Activated T-helper 2 cell treated with anti-CD3 and anti-CD28 coated beads, Interferon-gamma antibody, Interleukin-2, Interleukin-4, amounts not matched to agents 10 μg/mL and 5 μg/mL and 100 μg/mL, durations not matched to agents 14 hours and 24 hours and 36 hours (primary cell): Measurements from ENCODE around the gene POLD1. TPM values are rescaled to one million over a fixed set of nuclear protein-coding genes. Genes with fewer than 3 reads are reported as not detected.

Source experiments
- DNase-seq: peaks from one replicate; pipeline ENCODE4 v3.0.0; 2021; ENCODE audit warnings: low spot score
- H3K27ac Mint-ChIP-seq: one replicate; pipeline ENCODE4 v1.8.0; 2021; ENCODE audit warnings: mixed read lengths
- H3K27me3 Mint-ChIP-seq: one replicate; pipeline ENCODE4 v1.8.0; 2021; ENCODE audit warnings: low read depth, mixed read lengths
- H3K36me3 Mint-ChIP-seq: one replicate; pipeline ENCODE4 v1.8.0; 2021; ENCODE audit warnings: low read depth, mixed read lengths
- H3K4me1 Mint-ChIP-seq: one replicate; pipeline ENCODE4 v1.8.0; 2021; ENCODE audit warnings: low read depth, mixed read lengths
- H3K4me3 Mint-ChIP-seq: one replicate; pipeline ENCODE4 v1.8.0; 2021; ENCODE audit warnings: low read depth, mild to moderate bottlenecking, moderate library complexity, mixed read lengths
- H3K9me3 Mint-ChIP-seq: one replicate; pipeline ENCODE4 v1.8.0; 2021; ENCODE audit warnings: mixed read lengths
- intact Hi-C: fragments of 100-400 bp; cut with micrococcal nuclease; formaldehyde crosslinking; loops from one replicate; pipeline ENCODE4 v1.15.1; 2023
- total RNA-seq: library from RNA; stranded (reverse); gene quantifications from 2 replicates; pipeline ENCODE4 v1.2.3, GENCODE V29; 2022

Gene POLD1
- total RNA-seq, 1 donor from 2014 or later, result 153 TPM

GRCh38 chr19:50419022-50419579, 35.0 kb downstream of the POLD1 start:
- Mint-ChIP-seq H3K9me3 (no peaks in the 10 kb centered on the region), H3K27ac (no peak overlapping the region), H3K4me3 (no peak overlapping the region)

DNA sequence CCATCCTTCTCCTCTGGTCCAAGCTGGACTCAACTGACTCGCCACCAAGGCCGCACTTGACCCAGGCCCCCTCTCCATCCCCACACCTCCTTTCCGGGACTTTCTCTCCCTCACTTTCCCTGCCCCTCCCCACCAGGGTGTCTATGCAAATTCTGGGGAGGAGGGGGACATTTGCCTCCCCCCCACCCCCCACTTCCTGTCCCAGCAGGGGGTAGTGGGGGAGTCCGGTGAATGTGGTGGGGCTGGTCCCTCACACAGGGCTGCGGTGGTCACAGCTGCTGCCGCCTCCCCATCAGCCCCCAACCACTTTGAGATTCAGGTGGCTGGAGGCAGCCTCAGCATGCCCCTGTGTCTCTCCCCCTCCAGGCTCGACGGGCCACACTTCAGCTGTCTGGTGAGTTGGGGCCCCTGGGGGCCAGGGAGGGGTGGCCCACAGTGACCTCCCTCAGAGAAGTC, 35.5 kb downstream of the POLD1 start:
- H3K27ac Mint-ChIP-seq, result no peak overlapping the region
- peaks cover 8% of the 10 kb centered on the region for H3K36me3 Mint-ChIP-seq
- H3K4me3 Mint-ChIP-seq, result no peak overlapping the region
- H3K27me3 Mint-ChIP-seq, result peaks cover 10% of the 10 kb centered on the region
- H3K9me3 Mint-ChIP-seq, result no peaks in the 10 kb centered on the region
- peaks cover 10% of the 10 kb centered on the region for H3K4me1 Mint-ChIP-seq
- DNase-seq, result no peak
- intact Hi-C loops, result no loop called here

More at GRCh38 chr19:50419022-50419579, 35.0 kb downstream of the POLD1 start:
- DNase-seq, result no peak
- H3K4me1 Mint-ChIP-seq, result peaks cover 10% of the 10 kb centered on the region
- intact Hi-C loops, result no loop called here
- H3K27me3 Mint-ChIP-seq, result peaks cover 10% of the 10 kb centered on the region
- peaks cover 11% of the 10 kb centered on the region for H3K36me3 Mint-ChIP-seq

DNA sequence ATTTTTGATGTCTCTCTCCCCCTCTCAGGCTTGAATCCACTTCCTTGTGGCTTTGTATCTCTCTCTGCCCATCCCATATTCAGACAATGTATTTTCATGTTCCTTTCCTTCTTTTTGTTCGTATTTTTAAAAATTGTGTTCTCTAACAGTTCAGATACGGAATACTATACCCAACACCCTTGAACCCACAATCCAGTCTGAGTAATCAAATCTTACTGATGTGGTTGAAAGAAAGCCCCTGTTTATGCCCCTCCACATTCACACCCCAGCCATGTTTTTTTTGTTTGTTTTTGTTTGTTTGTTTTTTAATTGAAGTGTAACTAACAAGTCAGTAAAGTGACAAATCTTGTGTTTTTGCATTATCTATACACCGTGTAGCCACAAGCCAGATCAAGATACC, 36.0 kb downstream of the POLD1 start:
- Mint-ChIP-seq H3K9me3 (no peaks in the 10 kb centered on the region), H3K36me3 (peaks cover 6% of the 10 kb centered on the region), H3K4me3 (no peak overlapping the region), H3K27me3 (peaks cover 10% of the 10 kb centered on the region), H3K4me1 (peaks cover 10% of the 10 kb centered on the region), H3K27ac (no peak overlapping the region)
- intact Hi-C loops, result no loop called here
- no peak for DNase-seq

DNA sequence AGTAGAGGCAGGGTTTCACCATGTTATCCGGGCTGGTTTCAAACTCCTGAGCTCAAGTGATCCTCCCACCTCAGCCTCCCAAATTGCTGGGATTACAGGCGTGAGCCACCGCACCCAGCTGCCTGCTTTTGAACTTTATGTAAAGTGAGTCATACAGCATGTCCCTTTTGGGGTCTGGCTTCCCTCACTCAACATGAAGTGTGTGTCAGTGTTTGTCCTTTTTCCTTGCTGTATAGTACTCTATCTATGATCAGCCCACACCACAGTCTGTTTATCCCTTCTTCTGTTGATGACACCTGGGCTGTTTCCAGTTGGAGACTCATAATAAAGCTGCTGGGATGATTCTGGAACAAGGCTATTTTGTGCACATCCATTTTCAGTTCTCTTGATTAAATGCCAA, 36.7 kb downstream of the POLD1 start:
- no peak overlapping the region for H3K4me3 Mint-ChIP-seq
- peaks cover 10% of the 10 kb centered on the region for H3K4me1 Mint-ChIP-seq
- no peak for DNase-seq
- no peak overlapping the region for H3K27ac Mint-ChIP-seq
- intact Hi-C loops, result no loop called here
- no peaks in the 10 kb centered on the region for H3K9me3 Mint-ChIP-seq
- peaks cover 6% of the 10 kb centered on the region for H3K36me3 Mint-ChIP-seq
- peaks cover 10% of the 10 kb centered on the region for H3K27me3 Mint-ChIP-seq

- no peak overlapping the region for H3K4me3 Mint-ChIP-seq
- intact Hi-C loops, result no loop called here
- H3K27me3 Mint-ChIP-seq, result peaks cover 10% of the 10 kb centered on the region
- peaks cover 6% of the 10 kb centered on the region for H3K36me3 Mint-ChIP-seq
- no peak overlapping the region for H3K27ac Mint-ChIP-seq
- DNase-seq, result no peak
- H3K9me3 Mint-ChIP-seq, result no peaks in the 10 kb centered on the region
- peaks cover 10% of the 10 kb centered on the region for H3K4me1 Mint-ChIP-seq
These were observed 38.5 kb downstream of the POLD1 start for GRCh38 chr19:50422397-50423278.

- Mint-ChIP-seq H3K4me3 (no peak overlapping the region), H3K27ac (no peak overlapping the region), H3K36me3 (peaks cover 6% of the 10 kb centered on the region), H3K9me3 (no peaks in the 10 kb centered on the region), H3K4me1 (peaks cover 10% of the 10 kb centered on the region), H3K27me3 (peaks cover 10% of the 10 kb centered on the region)
- intact Hi-C loops, result no loop called here
- no peak for DNase-seq
These were observed 39.3 kb downstream of the POLD1 start for GRCh38 chr19:50423279-50424113.

GRCh38 chr19:50425581-50425980, 41.4 kb downstream of the POLD1 start:
- Mint-ChIP-seq H3K27ac (no peak overlapping the region), H3K4me3 (no peak overlapping the region), H3K36me3 (no peaks in the 10 kb centered on the region), H3K27me3 (no peaks in the 10 kb centered on the region), H3K9me3 (no peaks in the 10 kb centered on the region), H3K4me1 (no peaks in the 10 kb centered on the region)
- DNase-seq, result no peak
- intact Hi-C loops, result no loop called here

DNA sequence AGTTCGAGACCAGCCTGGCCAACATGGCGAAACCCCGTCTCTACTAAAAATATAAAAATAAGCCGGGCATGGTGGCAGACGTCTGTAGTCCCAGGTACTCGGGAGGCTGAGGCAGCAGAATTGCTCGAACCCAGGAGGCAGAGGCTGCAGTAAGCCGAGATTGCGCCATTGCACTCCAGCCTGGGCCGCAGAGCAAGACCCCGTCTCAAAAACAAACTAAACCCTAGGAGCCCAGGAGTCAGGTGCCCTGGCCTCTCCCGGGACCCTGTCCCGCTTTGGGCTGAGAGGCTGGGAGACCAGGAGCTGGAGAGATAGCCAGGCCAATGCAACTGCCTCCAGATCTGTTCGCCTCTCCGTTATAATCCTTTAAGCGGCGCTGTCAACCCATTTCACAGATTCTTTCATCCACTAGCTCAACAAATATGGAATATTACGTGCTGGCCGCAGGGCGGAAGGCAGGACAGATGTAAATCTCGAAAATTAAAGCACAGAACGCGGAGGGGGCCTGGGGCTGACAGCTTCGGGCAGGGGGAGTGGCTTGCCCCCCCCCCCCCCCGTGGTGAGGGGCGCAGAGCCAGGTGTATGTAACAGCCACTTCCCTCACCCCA, 43.3 kb downstream of the POLD1 start:
- peaks cover 3% of the 10 kb centered on the region for H3K27me3 Mint-ChIP-seq
- intact Hi-C loops, result no loop called here
- H3K27ac Mint-ChIP-seq, result no peak overlapping the region
- no peak for DNase-seq
- H3K9me3 Mint-ChIP-seq, result no peaks in the 10 kb centered on the region
- no peak overlapping the region for H3K4me3 Mint-ChIP-seq
- peaks cover 8% of the 10 kb centered on the region for H3K4me1 Mint-ChIP-seq
- H3K36me3 Mint-ChIP-seq, result no peaks in the 10 kb centered on the region

- intact Hi-C loops, result no loop called here
- Mint-ChIP-seq H3K4me1 (peaks cover 8% of the 10 kb centered on the region), H3K9me3 (no peaks in the 10 kb centered on the region), H3K27me3 (peaks cover 7% of the 10 kb centered on the region), H3K36me3 (no peaks in the 10 kb centered on the region), H3K4me3 (peak overlapping the region; percentile 21), H3K27ac (no peak overlapping the region)
- DNase-seq, result no peak
These were observed 43.9 kb downstream of the POLD1 start for GRCh38 chr19:50427997-50428425.

- Mint-ChIP-seq H3K9me3 (no peaks in the 10 kb centered on the region), H3K4me1 (peaks cover 8% of the 10 kb centered on the region), H3K4me3 (no peak overlapping the region), H3K27me3 (peaks cover 10% of the 10 kb centered on the region), H3K27ac (no peak overlapping the region), H3K36me3 (no peaks in the 10 kb centered on the region)
- no peak for DNase-seq
- intact Hi-C loops, result no loop called here
These were observed 44.8 kb downstream of the POLD1 start for GRCh38 chr19:50428772-50429463.

DNA sequence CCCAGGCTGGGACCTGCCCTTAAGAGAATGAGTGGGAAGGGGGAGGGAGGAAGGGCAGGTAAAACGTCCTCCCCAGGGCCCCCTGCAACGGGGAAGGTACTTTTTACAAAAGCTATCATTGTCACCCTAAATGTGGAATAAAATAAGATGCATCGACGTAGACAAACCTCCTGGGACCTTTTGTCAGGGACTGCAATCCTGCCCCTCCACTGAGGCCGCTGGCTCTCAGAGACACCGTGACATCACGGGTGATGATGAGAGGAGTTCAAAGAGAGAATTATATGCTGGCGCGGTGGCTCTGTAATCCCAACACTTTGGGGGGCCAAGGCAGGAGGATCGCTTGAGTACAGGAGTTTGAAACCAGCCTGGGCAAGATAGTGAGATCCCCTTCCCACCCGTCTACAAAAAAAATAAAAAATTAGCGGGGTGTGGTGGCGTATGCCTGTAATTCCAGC, 46.8 kb downstream of the POLD1 start:
- Mint-ChIP-seq H3K27me3 (peaks cover 13% of the 10 kb centered on the region), H3K36me3 (no peaks in the 10 kb centered on the region), H3K4me1 (peaks cover 8% of the 10 kb centered on the region), H3K9me3 (no peaks in the 10 kb centered on the region), H3K27ac (no peak overlapping the region), H3K4me3 (peak overlapping the region; percentile 90)
- intact Hi-C loops, result no loop called here
- no peak for DNase-seq
